Activated CD4-positive, alpha-beta T cell treated with anti-CD3 and anti-CD28 coated beads, Interleukin-2, amount 50 U/mL, for 24 hours (primary cell): ENCODE measurements around the gene SAG.
"Not testable (repeated sequence)": the region's sequence is repeated elsewhere in the genome, so short reads cannot be mapped to it uniquely, and the experiment has no call there.

Source experiments
- DNase-seq, 2 donors: peaks; one replicate each; pipeline ENCODE4 v3.0.0-alpha.2; 2020; ENCODE audit warnings: low read depth in 1 of 2, low spot score in 1 of 2

SAG gene

GRCh38 chr2:233354500-233354924 is 46.9 kb downstream of the SAG start:
- DNase-seq: no peak

DNA sequence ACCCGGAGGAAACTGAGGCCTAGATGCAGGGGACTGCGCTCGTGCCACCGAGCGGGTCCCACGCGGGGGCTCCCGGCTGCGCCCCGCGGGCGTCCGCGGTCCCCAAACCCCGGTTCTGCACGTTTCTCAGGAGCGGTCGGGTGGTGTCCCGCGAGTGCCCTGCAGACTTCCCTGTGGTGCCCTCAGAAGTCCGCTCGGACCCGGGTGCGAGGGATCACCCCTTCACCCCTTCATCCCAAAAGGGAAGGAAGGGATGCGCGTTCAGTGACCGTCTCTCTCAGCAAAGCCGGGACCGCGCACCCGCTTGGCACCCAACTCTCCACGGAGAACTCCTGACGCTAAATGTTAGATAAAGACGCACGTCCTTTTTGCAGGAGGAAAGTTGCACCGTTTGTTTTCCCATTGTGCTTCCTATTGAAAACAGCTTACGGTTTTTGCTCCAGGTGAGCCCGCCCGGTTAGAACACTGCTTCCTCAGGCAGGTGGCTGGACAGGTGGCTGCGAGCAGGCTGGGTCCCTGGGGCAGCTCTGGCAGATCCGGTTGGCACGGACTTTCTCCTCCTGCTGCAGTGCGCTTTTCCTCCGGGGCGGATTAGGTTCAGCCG is 47.5 kb downstream of the SAG start:
- no peak for DNase-seq

DNA sequence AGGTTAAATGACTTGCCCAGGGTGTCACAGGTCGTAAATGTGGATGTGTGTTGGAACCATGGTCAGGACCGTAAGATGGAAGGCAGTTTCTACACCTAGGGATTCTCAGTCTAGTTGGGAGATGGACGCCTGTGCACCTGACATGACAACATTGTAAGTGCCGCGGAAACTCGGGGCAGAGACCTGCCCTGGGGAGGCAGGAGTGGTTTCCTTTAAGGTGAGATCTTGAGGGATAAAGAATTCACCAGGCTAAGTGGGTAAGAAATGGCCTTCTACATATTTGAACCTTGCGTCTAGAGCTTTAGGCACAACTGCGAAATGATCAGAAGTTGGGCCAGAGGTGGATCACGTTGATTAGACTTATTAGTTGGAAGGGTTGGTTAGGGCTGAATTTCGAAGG is 48.3 kb downstream of the SAG start:
- no peak for DNase-seq

- DNase-seq: no peak
Observed at GRCh38 chr2:233356546-233357308, 49.1 kb downstream of the SAG start.

DNA sequence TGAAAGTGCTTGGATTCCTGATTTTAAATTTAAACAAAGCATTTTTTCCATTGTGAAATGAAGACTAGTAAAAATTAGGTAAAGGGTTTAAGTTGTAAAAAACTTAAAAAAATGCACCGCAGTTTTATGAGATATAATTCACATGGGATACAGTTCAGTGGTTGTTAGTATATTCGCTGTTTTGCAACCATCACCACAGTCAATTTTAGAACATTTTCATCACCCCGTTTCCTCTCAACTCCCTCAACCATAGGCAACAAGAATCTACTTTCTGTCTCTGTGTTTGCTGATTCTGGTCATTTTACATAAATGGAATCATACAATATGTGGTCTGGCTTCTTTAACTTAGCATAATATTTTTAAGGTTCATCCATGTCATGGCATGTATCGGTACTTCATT is 50.7 kb downstream of the SAG start:
- no peak for DNase-seq

DNA sequence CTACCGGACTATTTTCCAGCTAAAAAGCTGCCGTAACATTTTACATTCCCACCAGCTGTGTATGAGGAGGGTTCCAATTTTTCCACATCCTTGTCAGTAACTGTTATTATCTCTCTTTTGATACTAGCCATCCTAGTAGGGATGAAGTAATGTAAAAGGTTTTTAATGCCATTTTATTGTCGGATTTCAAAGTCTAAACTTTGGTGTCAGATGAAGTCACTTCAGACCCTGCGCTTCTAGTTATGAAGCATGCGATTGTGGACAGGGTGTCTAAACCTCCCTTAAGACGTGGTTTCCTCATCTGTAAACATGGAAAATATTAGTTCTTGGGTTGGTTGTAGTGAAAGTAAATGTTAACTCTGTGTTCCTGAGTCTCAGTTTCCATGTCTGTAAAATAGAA is 51.3 kb downstream of the SAG start:
- no peak for DNase-seq

GRCh38 chr2:233359823-233360222 is 52.2 kb downstream of the SAG start:
- DNase-seq: no peak

- DNase-seq: no peak
Observed at GRCh38 chr2:233360771-233361176, 53.2 kb downstream of the SAG start.

- no peak for DNase-seq
Observed at GRCh38 chr2:233361297-233361696, 53.7 kb downstream of the SAG start.

- DNase-seq: no peak
Observed at GRCh38 chr2:233362742-233363141, 55.1 kb downstream of the SAG start.

GRCh38 chr2:233363744-233364235 is 56.2 kb downstream of the SAG start:
- no peak for DNase-seq

- DNase-seq: no peak
Observed at GRCh38 chr2:233365861-233366520, 58.4 kb downstream of the SAG start.

- DNase-seq: no peak
Observed at GRCh38 chr2:233367586-233367985, 60.0 kb downstream of the SAG start.

- DNase-seq: no peak
Observed at GRCh38 chr2:233368756-233369155, 61.1 kb downstream of the SAG start.

- no peak for DNase-seq
Observed at GRCh38 chr2:233369462-233369861, 61.8 kb downstream of the SAG start.

GRCh38 chr2:233369897-233370685 is 62.5 kb downstream of the SAG start:
- no peak for DNase-seq

DNA sequence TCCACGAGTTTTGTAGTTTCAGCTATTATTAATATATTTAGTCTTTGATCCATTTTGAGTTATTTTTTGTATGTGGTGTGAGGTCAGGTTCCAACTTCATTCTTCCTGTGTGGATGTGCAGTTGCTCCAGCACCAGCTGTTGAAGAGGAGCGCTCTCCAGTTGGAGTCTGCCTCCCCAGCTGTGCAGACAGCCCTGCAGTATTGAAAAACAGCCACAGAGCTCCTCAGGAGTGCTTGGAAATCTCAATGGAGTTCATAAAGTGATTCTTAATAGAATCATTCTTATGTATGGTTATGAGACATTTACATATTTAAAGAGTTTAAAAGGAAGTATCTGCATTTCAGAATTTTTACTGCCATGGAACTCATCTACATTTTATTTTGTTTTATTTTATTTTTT is 64.0 kb downstream of the SAG start:
- no peak for DNase-seq

DNA sequence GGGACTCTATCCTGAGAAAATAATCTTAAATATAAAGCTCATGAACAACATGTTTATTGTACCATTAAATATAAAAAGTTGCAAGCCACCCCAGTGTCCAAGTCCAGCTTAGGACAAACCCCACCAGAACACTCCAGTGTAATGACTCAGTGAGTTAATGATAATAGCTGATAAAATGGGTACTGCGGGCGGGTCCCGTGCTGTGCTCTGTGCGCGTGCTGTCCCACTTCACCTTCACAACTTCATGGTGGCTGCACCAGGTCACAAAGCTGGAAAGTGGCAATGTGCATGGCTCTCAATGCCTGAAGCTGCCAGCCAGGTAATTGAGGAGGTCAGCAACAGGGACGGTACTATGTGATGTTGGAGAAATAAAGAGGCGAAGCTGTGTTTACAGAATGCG is 65.2 kb downstream of the SAG start:
- no peak for DNase-seq

- no peak for DNase-seq
Observed at GRCh38 chr2:233373316-233373715, 65.7 kb downstream of the SAG start.

GRCh38 chr2:233374776-233375175 is 67.2 kb downstream of the SAG start:
- not testable (repeated sequence) for DNase-seq
